ENCODE measurements around the gene RSPH1.

RSPH1 gene

GRCh38 chr21:42443181-42443785, 52.7 kb downstream of the RSPH1 start:
- DNase-seq = no peak

GRCh38 chr21:42441963-42442362, 54.1 kb downstream of the RSPH1 start:
- DNase-seq = no peak

- DNase-seq = no peak
Observed at GRCh38 chr21:42440187-42440792, 55.7 kb downstream of the RSPH1 start.

- DNase-seq = no peak
Observed at GRCh38 chr21:42439284-42440186, 56.5 kb downstream of the RSPH1 start.

- DNase-seq = no peak
Observed at GRCh38 chr21:42438316-42439205, 57.5 kb downstream of the RSPH1 start.

GRCh38 chr21:42437786-42438185, 58.2 kb downstream of the RSPH1 start:
- no peak for DNase-seq

- no peak for DNase-seq
Observed at GRCh38 chr21:42436914-42437313, 59.1 kb downstream of the RSPH1 start.

- DNase-seq = no peak
Observed at GRCh38 chr21:42435833-42436232, 60.2 kb downstream of the RSPH1 start.

GRCh38 chr21:42435401-42435800, 60.6 kb downstream of the RSPH1 start:
- DNase-seq = no peak

- DNase-seq = no peak
Observed at GRCh38 chr21:42434884-42435283, 61.1 kb downstream of the RSPH1 start.

- no peak for DNase-seq
Observed at GRCh38 chr21:42433946-42434551, 62.0 kb downstream of the RSPH1 start.

GRCh38 chr21:42432695-42433094, 63.3 kb downstream of the RSPH1 start:
- DNase-seq = no peak

GRCh38 chr21:42431196-42431595, 64.8 kb downstream of the RSPH1 start:
- no peak for DNase-seq

GRCh38 chr21:42430521-42430920, 65.5 kb downstream of the RSPH1 start:
- DNase-seq = no peak

GRCh38 chr21:42429856-42430255, 66.2 kb downstream of the RSPH1 start:
- DNase-seq = no peak

- DNase-seq = no peak
Observed at GRCh38 chr21:42429021-42429420, 67.0 kb downstream of the RSPH1 start.

- no peak for DNase-seq
Observed at GRCh38 chr21:42427809-42428419, 68.1 kb downstream of the RSPH1 start.

- DNase-seq = no peak
Observed at GRCh38 chr21:42426876-42427480, 69.0 kb downstream of the RSPH1 start.

- no peak for DNase-seq
Observed at GRCh38 chr21:42426424-42426823, 69.6 kb downstream of the RSPH1 start.

- DNase-seq = no peak
Observed at GRCh38 chr21:42425591-42425990, 70.4 kb downstream of the RSPH1 start.

GRCh38 chr21:42424914-42425541, 71.0 kb downstream of the RSPH1 start:
- DNase-seq = no peak

Measured in NCI-H1436 (cell line).